K562 (cell line): ENCODE measurements around the gene PDE12. TPM values are rescaled to one million over a fixed set of nuclear protein-coding genes. Genes with fewer than 3 reads are reported as not detected.

Experiments
- ATAC-seq: fragments of 200-7000 bp; cut with Tn5 transposase; 3 replicates; pipeline ENCODE4 v1.9.1; 2020; ENCODE audit warnings: moderate library complexity
- BruUV-seq: library from RNA; stranded (reverse); fragments of 400-500 nt; replicated peaks from 2 replicates; lab custom pipeline; 2021; lab: Mats Ljungman, UMichigan
- CTCF ChIA-PET: fragments of 300-600 bp; formaldehyde crosslinking; extraction: SDS; loops from one replicate; lab custom pipeline; 2021; ENCODE audit warnings: low intra/inter-chr PET ratio; lab: Yijun Ruan, JAX
- POLR2A ChIA-PET: fragments of 300-600, 350-650 bp; sonication (Branson Sonifier 250); formaldehyde crosslinking; extraction: SDS; loops from one replicate; lab custom pipeline; 2021; ENCODE audit warnings: antibody characterized with exemption, inconsistent platforms; lab: Yijun Ruan, JAX
- DNase-seq, 4 experiments: peaks; one replicate each; pipeline versions ENCODE4 v3.0.0 to v3.0.0-alpha.2; 2011 to 2018; ENCODE audit warnings: low spot score in 3 of 4, mixed read lengths in 3 of 4; ENCODE audit errors: extremely low read depth in 1 of 4
- FAIRE-seq: peaks from 2 replicates; lab custom pipeline; 2011; peaks lifted over from hg19 to GRCh38; lab: Jason Lieb, UNC
- H2AFZ ChIP-seq: 2 replicates; pipeline ENCODE4 v1.6.0; 2011; ENCODE audit warnings: low read depth, low read length, control low read depth, inconsistent platforms
- H3K27ac ChIP-seq: fragments of 200-600 bp; 3 replicates; pipeline ENCODE4 v1.8.0; 2011; ENCODE audit warnings: low read depth, mild to moderate bottlenecking, control low read depth, inconsistent platforms, low read length, moderate library complexity, mixed read lengths; ENCODE audit errors: extremely low read depth
- H3K27me3 ChIP-seq, 2 experiments: fragments of 300-600 bp in 1 of 2; 2 replicates in 1 of 2; 3 replicates in 1 of 2; pipeline versions ENCODE4 v1.6.0 to v1.8.0; 2011; ENCODE audit warnings: inconsistent platforms in 2 of 2, low read length in 2 of 2, mild to moderate bottlenecking in 1 of 2, mixed read lengths in 1 of 2, moderate library complexity in 1 of 2; ENCODE audit not compliant: control insufficient read depth in 2 of 2, insufficient read depth in 2 of 2
- H3K36me3 ChIP-seq: fragments of 300-600 bp; 3 replicates; pipeline ENCODE4 v1.8.0; 2011; ENCODE audit warnings: mild to moderate bottlenecking, low read length, inconsistent platforms; ENCODE audit not compliant: control insufficient read depth, insufficient read depth
- H3K4me1 ChIP-seq, 2 experiments: fragments of 200-600 bp in 1 of 2; replicated peaks in 1 of 2; 2 replicates in 1 of 2; 3 replicates in 1 of 2; pipeline versions ENCODE4 v1.5.1 to v1.8.0; 2011; ENCODE audit warnings: inconsistent platforms in 2 of 2, low read length in 2 of 2, mild to moderate bottlenecking in 1 of 2, mixed read lengths in 1 of 2, moderate library complexity in 1 of 2; ENCODE audit not compliant: control insufficient read depth in 2 of 2, insufficient read depth in 2 of 2
- H3K4me2 ChIP-seq: 2 replicates; pipeline ENCODE4 v1.6.1; 2011; ENCODE audit warnings: low read length, control low read depth, inconsistent platforms, mixed read lengths; ENCODE audit not compliant: insufficient read depth
- H3K4me3 ChIP-seq: fragments of 200-600 bp; sonication (generic), shearing (Covaris generic); 2 replicates; pipeline ENCODE4 v1.5.1; 2016; ENCODE audit warnings: control low read depth, inconsistent platforms
- H3K79me2 ChIP-seq: fragments of 200-600 bp; 3 replicates; pipeline ENCODE4 v1.8.0; 2011; ENCODE audit warnings: low read length, inconsistent platforms; ENCODE audit not compliant: control insufficient read depth, insufficient read depth
- H3K9ac ChIP-seq, 2 experiments: 2 replicates each; pipeline versions ENCODE4 v1.6.0 to v1.6.1; 2011; ENCODE audit warnings: low read depth in 2 of 2, low read length in 2 of 2, control low read depth in 1 of 2, inconsistent platforms in 1 of 2, mild to moderate bottlenecking in 1 of 2, mixed read lengths in 1 of 2; ENCODE audit not compliant: insufficient read depth in 1 of 2
- H3K9me1 ChIP-seq: one replicate; pipeline ENCODE4 v1.6.0; 2011; ENCODE audit warnings: inconsistent platforms, mild to moderate bottlenecking, low read length, moderate library complexity; ENCODE audit not compliant: control insufficient read depth, insufficient read depth
- H3K9me3 ChIP-seq: replicated peaks from 2 replicates; pipeline ENCODE4 v1.5.1; 2011; ENCODE audit warnings: low read depth, low read length, inconsistent platforms; ENCODE audit not compliant: control insufficient read depth, insufficient read depth
- H4K20me1 ChIP-seq: replicated peaks from 2 replicates; pipeline ENCODE4 v1.6.1; 2011; ENCODE audit warnings: low read length, inconsistent platforms, mixed read lengths; ENCODE audit not compliant: control insufficient read depth, insufficient read depth
- CAMTA2 ChIP-seq: fragments of 250-450 bp; sonication (Bioruptor Pico); conservative IDR thresholded peaks from 2 replicates; pipeline ENCODE4 v1.5.1; 2022
- CBX3 ChIP-seq, 2 experiments: IDR thresholded peaks; 1 replicate in 1 of 2; 2 replicates in 1 of 2; pipeline ENCODE4 v1.6.1; 2012; ENCODE audit warnings: inconsistent platforms in 2 of 2, low read length in 2 of 2, borderline replicate concordance in 1 of 2, control low read depth in 1 of 2
- COPS2 ChIP-seq: fragments of 450-650 bp; conservative IDR thresholded peaks from 2 replicates; pipeline ENCODE4 v1.6.1; 2016; ENCODE audit warnings: mild to moderate bottlenecking, moderate library complexity
- HES1 ChIP-seq: fragments of 450-650 bp; IDR thresholded peaks from 2 replicates; pipeline ENCODE4 v1.6.1; 2016; ENCODE audit warnings: low read depth, mild to moderate bottlenecking, moderate library complexity
- MCM7 ChIP-seq, 2 experiments: fragments of 450-650 bp; IDR thresholded peaks; 2 replicates each; pipeline ENCODE4 v1.6.1; 2016 to 2018
- MYC ChIP-seq, 2 experiments: fragments of 250-450 bp in 1 of 2; sonication (Bioruptor Pico) in 1 of 2; IDR thresholded peaks; 2 replicates each; pipeline versions ENCODE4 v1.5.1 to v1.6.1; 2012 to 2021; ENCODE audit warnings: low read depth in 2 of 2, borderline replicate concordance in 1 of 2, improper control_type of control experiment in 1 of 2, low read length in 1 of 2, mild to moderate bottlenecking in 1 of 2, moderate library complexity in 1 of 2
- PHB2 ChIP-seq: fragments of 450-650 bp; IDR thresholded peaks from 2 replicates; pipeline ENCODE4 v1.6.1; 2017; ENCODE audit warnings: low read depth
- POLR2H ChIP-seq: IDR thresholded peaks from 2 replicates; pipeline ENCODE4 v1.6.1; 2016; ENCODE audit warnings: missing genetic modification characterization, low read depth, mild to moderate bottlenecking, control low read depth, missing compliant biosample characterization, moderate library complexity
- RBFOX2 ChIP-seq: fragments of 200-400 bp; formaldehyde crosslinking; IDR thresholded peaks from 2 replicates; pipeline ENCODE4 v1.6.1; 2017; ENCODE audit warnings: low read depth, mild to moderate bottlenecking, low read length, moderate library complexity
- SMAD4 ChIP-seq: fragments of 250-450 bp; sonication (Bioruptor Pico); conservative IDR thresholded peaks from 2 replicates; pipeline ENCODE4 v1.8.0; 2021; ENCODE audit warnings: inconsistent platforms, mild to moderate bottlenecking, moderate library complexity
- SOX6 ChIP-seq: fragments of 450-650 bp; IDR thresholded peaks from 2 replicates; pipeline ENCODE4 v1.6.1; 2014; ENCODE audit warnings: mild to moderate bottlenecking
- TEAD1 ChIP-seq, 2 experiments: fragments of 450-650 bp in 1 of 2; sonication (generic) in 1 of 2; formaldehyde crosslinking; IDR thresholded peaks; 2 replicates each; pipeline versions ENCODE4 v1.4.0 to v1.8.0; 2020 to 2022; ENCODE audit warnings: mild to moderate bottlenecking in 2 of 2, missing genetic modification reagents in 1 of 2
- TOE1 ChIP-seq, 2 experiments: fragments of 450-650 bp in 1 of 2; sonication (generic) in 1 of 2; formaldehyde crosslinking in 1 of 2; IDR thresholded peaks; 2 replicates each; pipeline versions ENCODE4 v1.7.1 to v1.8.0; 2016 to 2022; ENCODE audit warnings: borderline replicate concordance in 2 of 2, mild to moderate bottlenecking in 2 of 2, antibody characterized with exemption in 1 of 2, inconsistent platforms in 1 of 2, low read depth in 1 of 2, missing genetic modification reagents in 1 of 2, moderate library complexity in 1 of 2
- TSC22D4 ChIP-seq: fragments of 450-650 bp; IDR thresholded peaks from 2 replicates; pipeline ENCODE4 v1.6.1; 2016; ENCODE audit warnings: missing genetic modification characterization, missing biosample characterization, control low read depth
- VEZF1 ChIP-seq: fragments of 200-800 bp; sonication (Bioruptor generic); IDR thresholded peaks from 2 replicates; pipeline ENCODE4 v1.6.1; 2017; ENCODE audit warnings: missing genetic modification characterization, missing compliant biosample characterization
- ZNF592 ChIP-seq: fragments of 450-650 bp; IDR thresholded peaks from 2 replicates; pipeline ENCODE4 v1.6.1; 2017; ENCODE audit warnings: antibody characterized with exemption, mild to moderate bottlenecking
- WGBS: fragments of 100-300 bp; shearing (Covaris generic); methylation state at CpG from one replicate; pipeline ENCODE4 v1.1.6; 2016; ENCODE audit warnings: low coverage, mixed read lengths; ENCODE audit not compliant: insufficient coverage; ENCODE audit errors: missing lambda C conversion rate; 5-methylcytosine and 5-hydroxymethylcytosine counted together
- in situ Hi-C: fragments of 300-500 bp; cut with MboI; formaldehyde crosslinking; loops from 4 replicates; pipeline ENCODE4 v1.15.0; 2018; ENCODE audit warnings: inconsistent platforms, mixed read lengths
- intact Hi-C: fragments of 100-400 bp; cut with micrococcal nuclease; formaldehyde crosslinking; loops from 2 replicates; pipeline ENCODE4 v1.14.2; 2022
- polyA plus RNA-seq, 8 experiments: library from polyadenylated mRNA; depleted of rRNA in 4 of 8; stranded (reverse) in 5 of 8; unstranded in 3 of 8; fragments of >200 nt; fragmentation: Nextera tagmentation in 2 of 8; fragmentation: Illumina TruSeq in 1 of 8; extraction: Ambion mirVana in 2 of 8; extraction: Trizol in 1 of 8; gene quantifications; 2 replicates each; pipeline versions ENCODE4 v1.2.1 to v1.2.3, GENCODE V29; 2011 to 2014; ENCODE audit warnings: inconsistent platforms in 1 of 8, missing spikeins in 1 of 8
- total RNA-seq, 7 experiments: library from RNA; depleted of rRNA in 6 of 7; stranded (reverse); fragments of >200 nt in 6 of 7; fragmentation: Illumina TruSeq in 2 of 7; extraction: Trizol in 2 of 7; gene quantifications; 2 replicates each; pipeline versions ENCODE4 v1.2.1 to v1.2.3, GENCODE V29; 2011 to 2021; ENCODE audit warnings: low replicate concordance in 1 of 7

Gene PDE12
- total and polyA plus RNA-seq, 9 of the 15 experiments (the other 6 are each of a cell fraction or from before 2014, with no cell fraction given) = 2.1 to 20.5 (median 10.0) TPM

GRCh38 chr3:57594576-57594975, 38.5 kb downstream of the PDE12 start:
- H2AFZ ChIP-seq = no peak overlapping the region
- no peaks in the 10 kb centered on the region for H3K27me3 ChIP-seq
- peaks cover 84% of the 10 kb centered on the region for H3K79me2 ChIP-seq
- H4K20me1 ChIP-seq = peaks cover 12% of the 10 kb centered on the region
- peak overlapping the region; percentile 71 for H3K4me2 ChIP-seq
- FAIRE-seq (no peak), DNase-seq (no peak), ATAC-seq (no peak)
- WGBS = 12% methylated on average over 5 of the region's 5 CpGs
- peak overlapping the region; percentile 85 for H3K4me3 ChIP-seq
- POLR2A ChIA-PET = interaction anchor here (0.7 to 2.7 kb wide), 5 partner anchors 14 to 343 kb away, joined by 3 to 7 read pairs (median 3); no protein-coding TSS in a partner anchor
- no peak for TF ChIP-seq CAMTA2
- no peak for TF ChIP-seq HES1
- TF ChIP-seq MCM7 (IDR thresholded peaks at IDR 0.05) = no peak
- TF ChIP-seq ZNF592 = no peak
- no peak for TF ChIP-seq VEZF1
- TF ChIP-seq TOE1 (IDR thresholded peaks at IDR 0.05; ENCODE audit: borderline replicate concordance) = no peak
- no peak for TF ChIP-seq TOE1 (CRISPR knock-in tag; IDR thresholded peaks at IDR 0.05; ENCODE audit: borderline replicate concordance, low read depth)
- TF ChIP-seq TSC22D4 = no peak
- no peak for TF ChIP-seq MYC (IDR thresholded peaks at IDR 0.05; ENCODE audit: low read depth, low read length)
- no peak for TF ChIP-seq MYC (CRISPR knock-in tag; IDR thresholded peaks at IDR 0.05; ENCODE audit: borderline replicate concordance, low read depth)
- no peak for TF ChIP-seq SOX6
- TF ChIP-seq SMAD4 (CRISPR knock-in tag) = no peak
- no peak for TF ChIP-seq COPS2
- TF ChIP-seq TEAD1 (CRISPR knock-in tag; IDR thresholded peaks at IDR 0.05) = no peak
- 0 out of 2 replicates have a peak, but pooled peaks have one; percentile 28 for TF ChIP-seq POLR2H (tag)
- no peak for TF ChIP-seq CBX3 (IDR thresholded peaks at IDR 0.05; ENCODE audit: borderline replicate concordance in 1 of 2, low read length in 2 of 2)
- no peak for TF ChIP-seq PHB2
- TF ChIP-seq RBFOX2 = peak; percentile 46; the same call in 1 of the 2 replicates
- in situ Hi-C loops = no loop called here
- CTCF ChIA-PET = no interaction called here
- no peaks in the 10 kb centered on the region for H3K9me1 ChIP-seq
- peak overlapping the region in 1 of 2 experiments; percentile 60; a peak in 2 of 4 replicates for H3K9ac ChIP-seq
- no peak overlapping the region; the same call in 2 of the 3 replicates for H3K27ac ChIP-seq
- peaks cover 5 to 12% of the 10 kb centered on the region in 2 experiments; a peak in 3 of 5 replicates for H3K4me1 ChIP-seq
- H3K9me3 ChIP-seq = no peaks in the 10 kb centered on the region
- intact Hi-C loops = no loop called here
- H3K36me3 ChIP-seq = peaks cover 34% of the 10 kb centered on the region; the same call in 1 of the 3 replicates
- BruUV-seq = no TSS peak
